Stomach (tissue), 9 donors: ENCODE measurements around the gene HLTF. TPM values are rescaled to one million over a fixed set of nuclear protein-coding genes. Genes with fewer than 3 reads are reported as not detected.
"Not testable (repeated sequence)": the region's sequence is repeated elsewhere in the genome, so short reads cannot be mapped to it uniquely, and the experiment has no call there.

Source experiments
- DNase-seq, 2 donors: peaks; one replicate each; pipeline versions ENCODE4 v3.0.0 to v3.0.0-alpha.2; 2013 to 2019
- H3K27ac ChIP-seq, 5 donors: fragments of 200-600 bp in 4 of 5; sonication (generic) in 4 of 5; one replicate each; pipeline ENCODE4 v1.5.1; 2013 to 2019; ENCODE audit warnings: mild to moderate bottlenecking in 1 of 5, moderate library complexity in 1 of 5
- H3K27me3 ChIP-seq, 3 donors: fragments of 200-600 bp; sonication (generic); one replicate each; pipeline ENCODE4 v1.5.1; 2017 to 2019; ENCODE audit warnings: mixed run types in 1 of 3
- H3K36me3 ChIP-seq, 4 donors: fragments of 200-600 bp; sonication (generic); 1 replicate in 3 of 4; 2 replicates in 1 of 4; pipeline ENCODE4 v1.5.1; 2016 to 2019
- H3K4me1 ChIP-seq, 4 donors: fragments of 200-600 bp; sonication (generic); one replicate each; pipeline ENCODE4 v1.5.1; 2016 to 2019
- H3K4me3 ChIP-seq, 4 donors: fragments of 200-600 bp; sonication (generic) in 3 of 4; one replicate each; pipeline ENCODE4 v1.5.1; 2016 to 2019; ENCODE audit warnings: mild to moderate bottlenecking in 1 of 4
- H3K9me3 ChIP-seq, 4 donors: fragments of 200-600 bp; sonication (generic); one replicate each; pipeline ENCODE4 v1.5.1; 2016 to 2019
- EP300 ChIP-seq: sonication (generic); formaldehyde crosslinking; IDR thresholded peaks from one replicate; pipeline ENCODE4 v1.6.1; 2017; ENCODE audit warnings: antibody characterized with exemption
- POLR2A ChIP-seq, 4 donors: fragments of 450-650 bp; IDR thresholded peaks; one replicate each; pipeline ENCODE4 v1.6.1; 2016; ENCODE audit warnings: antibody characterized with exemption in 4 of 4, control low read depth in 2 of 4, mild to moderate bottlenecking in 1 of 4, moderate library complexity in 1 of 4
- POLR2AphosphoS5 ChIP-seq, 3 donors: sonication (generic); formaldehyde crosslinking; IDR thresholded peaks; one replicate each; pipeline ENCODE4 v1.6.1; 2016; ENCODE audit warnings: antibody characterized with exemption in 3 of 3
- WGBS, 5 donors: extraction: QIAGEN DNeasy Blood & Tissue Kit in 3 of 5; methylation state at CpG; one replicate each; pipeline versions ENCODE4 v1.1.5 to v1.1.7; 2013 to 2018; 5-methylcytosine and 5-hydroxymethylcytosine counted together
- intact Hi-C: fragments of 100-400 bp; cut with DNase I; formaldehyde crosslinking; loops from one replicate; pipeline ENCODE4 v1.15.1; 2023; ENCODE audit warnings: low total_unique reads
- polyA plus RNA-seq, 3 donors: library from polyadenylated mRNA; stranded (reverse); fragments of 200-250 nt; gene quantifications; one replicate each; pipeline ENCODE4 v1.2.3, GENCODE V29; 2013
- total RNA-seq, 5 donors: library from RNA; depleted of rRNA; stranded (reverse); fragments of >200 nt; gene quantifications; one replicate each; pipeline versions ENCODE4 v1.1.0 to v1.2.3, GENCODE V29; 2014 to 2016
- TF ChIP-seq, protein P1 (sequence below), 7 experiments: fragments of 450-650 bp in 4 of 7; fragments of 200-600 bp in 3 of 7; sonication (generic) in 3 of 7; IDR thresholded peaks; one replicate each; pipeline ENCODE4 v1.5.1; 2016 to 2019; ENCODE audit warnings: antibody characterized with exemption in 7 of 7, control low read depth in 2 of 7, mild to moderate bottlenecking in 1 of 7
- donor health status: healthy with polysubstance abuse.
- donor health status: Bipolar disorder and iron deficiency.
- donor health status: healthy.

Gene HLTF
- total and polyA plus RNA-seq, 8 donors = 3.4 to 61.6 (median 11.7) TPM

DNA sequence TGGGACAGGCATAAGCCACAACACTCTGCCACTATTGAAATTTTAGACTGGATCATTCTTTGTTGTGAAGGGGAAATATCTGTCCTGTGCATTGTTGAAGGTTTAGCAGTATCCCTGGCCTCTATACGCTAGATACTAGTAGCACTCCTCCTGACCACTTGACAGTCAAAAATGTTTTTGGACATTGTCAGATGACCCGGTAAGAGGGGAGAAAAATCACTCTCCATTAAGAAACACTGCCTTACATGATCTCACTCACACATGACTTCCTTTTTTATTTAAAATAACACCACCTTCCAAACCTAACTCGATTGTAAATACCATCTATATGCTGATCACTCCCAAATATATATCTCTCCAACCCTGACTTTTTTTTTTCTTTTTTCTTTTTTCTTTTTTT lies 15.3 kb upstream of the HLTF start:
- Histone ChIP-seq H3K4me3 (no peak overlapping the region), H3K27me3 (no peaks in the 10 kb centered on the region), H3K4me1 (no peaks in the 10 kb centered on the region), H3K9me3 (no peaks in the 10 kb centered on the region), H3K36me3 (no peaks in the 10 kb centered on the region), H3K27ac (no peak overlapping the region)
- DNase-seq = no peak
- TF ChIP-seq POLR2AphosphoS5 (IDR thresholded peaks at IDR 0.05) (no peak), POLR2A (IDR thresholded peaks at IDR 0.05) (no peak), EP300 (no peak)
- TF ChIP-seq, protein P1, sequence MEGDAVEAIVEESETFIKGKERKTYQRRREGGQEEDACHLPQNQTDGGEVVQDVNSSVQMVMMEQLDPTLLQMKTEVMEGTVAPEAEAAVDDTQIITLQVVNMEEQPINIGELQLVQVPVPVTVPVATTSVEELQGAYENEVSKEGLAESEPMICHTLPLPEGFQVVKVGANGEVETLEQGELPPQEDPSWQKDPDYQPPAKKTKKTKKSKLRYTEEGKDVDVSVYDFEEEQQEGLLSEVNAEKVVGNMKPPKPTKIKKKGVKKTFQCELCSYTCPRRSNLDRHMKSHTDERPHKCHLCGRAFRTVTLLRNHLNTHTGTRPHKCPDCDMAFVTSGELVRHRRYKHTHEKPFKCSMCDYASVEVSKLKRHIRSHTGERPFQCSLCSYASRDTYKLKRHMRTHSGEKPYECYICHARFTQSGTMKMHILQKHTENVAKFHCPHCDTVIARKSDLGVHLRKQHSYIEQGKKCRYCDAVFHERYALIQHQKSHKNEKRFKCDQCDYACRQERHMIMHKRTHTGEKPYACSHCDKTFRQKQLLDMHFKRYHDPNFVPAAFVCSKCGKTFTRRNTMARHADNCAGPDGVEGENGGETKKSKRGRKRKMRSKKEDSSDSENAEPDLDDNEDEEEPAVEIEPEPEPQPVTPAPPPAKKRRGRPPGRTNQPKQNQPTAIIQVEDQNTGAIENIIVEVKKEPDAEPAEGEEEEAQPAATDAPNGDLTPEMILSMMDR (IDR thresholded peaks at IDR 0.05) = no peak
- intact Hi-C loops = no loop called here
- WGBS, 5 donors = 73 to 90% (median 83%) methylated on average over 3 of the region's 3 CpGs

GRCh38 chr3:149101154-149101553 lies 14.8 kb upstream of the HLTF start:
- DNase-seq = no peak
- H3K27ac ChIP-seq = no peak overlapping the region
- intact Hi-C loops = no loop called here
- WGBS, 5 donors = 87 to 99% (median 91%) methylated on average over 4 of the region's 4 CpGs
- TF ChIP-seq EP300 (no peak), POLR2A (IDR thresholded peaks at IDR 0.05) (no peak), POLR2AphosphoS5 (IDR thresholded peaks at IDR 0.05) (no peak)
- TF ChIP-seq, protein P1 (IDR thresholded peaks at IDR 0.05) = no peak
- H3K4me1 ChIP-seq = no peaks in the 10 kb centered on the region
- H3K9me3 ChIP-seq = no peaks in the 10 kb centered on the region
- no peaks in the 10 kb centered on the region for H3K27me3 ChIP-seq
- H3K4me3 ChIP-seq = no peak overlapping the region
- no peaks in the 10 kb centered on the region for H3K36me3 ChIP-seq

- H3K4me1 ChIP-seq, DNase-seq, H3K36me3 ChIP-seq, intact Hi-C loops, H3K4me3 ChIP-seq, H3K9me3 ChIP-seq, H3K27ac ChIP-seq, H3K27me3 ChIP-seq: not testable (repeated sequence)
- WGBS, 5 donors = 93 to 97% (median 96%) methylated on average over 13 to 19 of the region's 19 CpGs
Measured at GRCh38 chr3:149097987-149098386, 11.7 kb upstream of the HLTF start.

- TF ChIP-seq POLR2AphosphoS5 (IDR thresholded peaks at IDR 0.05) (no peak), EP300 (no peak), POLR2A (IDR thresholded peaks at IDR 0.05) (no peak)
- TF ChIP-seq, protein P1 (IDR thresholded peaks at IDR 0.05) = no peak
- H3K9me3 ChIP-seq = no peaks in the 10 kb centered on the region
- DNase-seq = no peak
- intact Hi-C loops = no loop called here
- H3K27ac ChIP-seq = no peak overlapping the region
- H3K4me1 ChIP-seq = no peaks in the 10 kb centered on the region
- H3K36me3 ChIP-seq = no peaks in the 10 kb centered on the region
- no peak overlapping the region for H3K4me3 ChIP-seq
- H3K27me3 ChIP-seq = no peaks in the 10 kb centered on the region
- WGBS, 5 donors = 90 to 99% (median 97%) methylated on average over 4 of the region's 4 CpGs
Measured at GRCh38 chr3:149095487-149095886, 9.2 kb upstream of the HLTF start.

- Histone ChIP-seq H3K9me3 (no peaks in the 10 kb centered on the region), H3K36me3 (no peaks in the 10 kb centered on the region), H3K4me3 (no peak overlapping the region), H3K27ac (no peak overlapping the region), H3K27me3 (no peaks in the 10 kb centered on the region), H3K4me1 (peaks cover 0 to 2% (median 0%) of the 10 kb centered on the region in 4 donors)
- intact Hi-C loops = no loop called here
- WGBS, 5 donors = 90 to 97% (median 95%) methylated on average over 4 of the region's 4 CpGs
- DNase-seq = no peak
- TF ChIP-seq POLR2AphosphoS5 (IDR thresholded peaks at IDR 0.05) (no peak), EP300 (no peak)
Measured at GRCh38 chr3:149091983-149092382, 5.7 kb upstream of the HLTF start.
